ENCODE measurements around the gene FIGN.

- TF ChIP-seq, protein P1, sequence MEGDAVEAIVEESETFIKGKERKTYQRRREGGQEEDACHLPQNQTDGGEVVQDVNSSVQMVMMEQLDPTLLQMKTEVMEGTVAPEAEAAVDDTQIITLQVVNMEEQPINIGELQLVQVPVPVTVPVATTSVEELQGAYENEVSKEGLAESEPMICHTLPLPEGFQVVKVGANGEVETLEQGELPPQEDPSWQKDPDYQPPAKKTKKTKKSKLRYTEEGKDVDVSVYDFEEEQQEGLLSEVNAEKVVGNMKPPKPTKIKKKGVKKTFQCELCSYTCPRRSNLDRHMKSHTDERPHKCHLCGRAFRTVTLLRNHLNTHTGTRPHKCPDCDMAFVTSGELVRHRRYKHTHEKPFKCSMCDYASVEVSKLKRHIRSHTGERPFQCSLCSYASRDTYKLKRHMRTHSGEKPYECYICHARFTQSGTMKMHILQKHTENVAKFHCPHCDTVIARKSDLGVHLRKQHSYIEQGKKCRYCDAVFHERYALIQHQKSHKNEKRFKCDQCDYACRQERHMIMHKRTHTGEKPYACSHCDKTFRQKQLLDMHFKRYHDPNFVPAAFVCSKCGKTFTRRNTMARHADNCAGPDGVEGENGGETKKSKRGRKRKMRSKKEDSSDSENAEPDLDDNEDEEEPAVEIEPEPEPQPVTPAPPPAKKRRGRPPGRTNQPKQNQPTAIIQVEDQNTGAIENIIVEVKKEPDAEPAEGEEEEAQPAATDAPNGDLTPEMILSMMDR (conservative IDR thresholded peaks at IDR 0.05) = no peak
- TF ChIP-seq ZFX (IDR thresholded peaks at IDR 0.05) = no peak
Measured at GRCh38 chr2:163604941-163605555, 130.8 kb downstream of the FIGN start.
